GM12878 (cell line): ENCODE results near the gene BBX.
"Not testable (repeated sequence)": the region's sequence is repeated elsewhere in the genome, so short reads cannot be mapped to it uniquely, and the experiment has no call there.

Experiments
- CHD2 ChIP-seq: IDR thresholded peaks from 2 replicates; pipeline ENCODE4 v1.6.1; 2011; ENCODE audit warnings: low read depth, low read length, improper control_type of control experiment, borderline replicate concordance
- GABPA ChIP-seq: IDR thresholded peaks from 2 replicates; pipeline ENCODE4 v1.6.1; 2014; ENCODE audit warnings: antibody characterized with exemption, low read depth, mild to moderate bottlenecking, inconsistent platforms
- POLR2AphosphoS5 ChIP-seq: IDR thresholded peaks from 2 replicates; pipeline ENCODE4 v1.6.1; 2011; ENCODE audit warnings: mild to moderate bottlenecking, low read length, inconsistent platforms
- ZBED1 ChIP-seq: IDR thresholded peaks from 2 replicates; pipeline ENCODE4 v1.6.1; 2016; ENCODE audit warnings: borderline replicate concordance
- TF ChIP-seq, protein P1 (sequence below): IDR thresholded peaks from 2 replicates; pipeline ENCODE4 v1.6.1; 2012; ENCODE audit warnings: low read depth, low read length, improper control_type of control experiment
- TF ChIP-seq, protein P2 (sequence below): fragments of 450-650 bp; IDR thresholded peaks from 2 replicates; pipeline ENCODE4 v1.6.1; 2017; ENCODE audit warnings: mild to moderate bottlenecking, low read depth, inconsistent platforms; ENCODE audit not compliant: poor library complexity, severe bottlenecking
- TF ChIP-seq, protein P3 (sequence below): fragments of 450-650 bp; IDR thresholded peaks from 2 replicates; pipeline ENCODE4 v1.6.1; 2017; ENCODE audit warnings: mild to moderate bottlenecking
- TF ChIP-seq, protein P4 (sequence below): IDR thresholded peaks from 2 replicates; pipeline ENCODE4 v1.6.1; 2011; ENCODE audit warnings: low read depth, mild to moderate bottlenecking, low read length, moderate library complexity, borderline replicate concordance; ENCODE audit errors: extremely low read depth

DNA sequence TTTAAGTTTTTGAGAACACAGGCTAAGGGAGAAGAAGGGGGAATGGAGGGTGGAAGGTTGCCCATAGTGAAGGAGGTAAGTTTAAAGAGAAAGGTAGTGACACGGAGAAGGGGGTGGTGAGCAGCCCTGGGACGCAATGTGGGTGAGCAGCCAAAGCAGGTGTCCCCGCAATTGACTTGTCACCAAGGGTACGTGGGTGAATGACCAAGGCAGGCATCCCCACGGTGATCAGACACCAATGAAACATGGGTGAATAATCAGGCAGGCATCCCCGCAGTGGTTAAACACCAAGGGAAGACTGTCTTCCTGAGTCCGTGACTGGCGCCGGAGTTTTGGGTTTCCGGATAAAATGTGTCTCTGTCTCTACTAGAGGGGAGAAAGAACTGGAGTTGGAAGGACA, 48.3 kb downstream of the BBX start:
- TF ChIP-seq CHD2, GABPA, POLR2AphosphoS5, ZBED1: not testable (repeated sequence)
- TF ChIP-seq, protein P1, sequence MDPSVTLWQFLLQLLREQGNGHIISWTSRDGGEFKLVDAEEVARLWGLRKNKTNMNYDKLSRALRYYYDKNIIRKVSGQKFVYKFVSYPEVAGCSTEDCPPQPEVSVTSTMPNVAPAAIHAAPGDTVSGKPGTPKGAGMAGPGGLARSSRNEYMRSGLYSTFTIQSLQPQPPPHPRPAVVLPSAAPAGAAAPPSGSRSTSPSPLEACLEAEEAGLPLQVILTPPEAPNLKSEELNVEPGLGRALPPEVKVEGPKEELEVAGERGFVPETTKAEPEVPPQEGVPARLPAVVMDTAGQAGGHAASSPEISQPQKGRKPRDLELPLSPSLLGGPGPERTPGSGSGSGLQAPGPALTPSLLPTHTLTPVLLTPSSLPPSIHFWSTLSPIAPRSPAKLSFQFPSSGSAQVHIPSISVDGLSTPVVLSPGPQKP, result not testable (repeated sequence)
- TF ChIP-seq, protein P2, sequence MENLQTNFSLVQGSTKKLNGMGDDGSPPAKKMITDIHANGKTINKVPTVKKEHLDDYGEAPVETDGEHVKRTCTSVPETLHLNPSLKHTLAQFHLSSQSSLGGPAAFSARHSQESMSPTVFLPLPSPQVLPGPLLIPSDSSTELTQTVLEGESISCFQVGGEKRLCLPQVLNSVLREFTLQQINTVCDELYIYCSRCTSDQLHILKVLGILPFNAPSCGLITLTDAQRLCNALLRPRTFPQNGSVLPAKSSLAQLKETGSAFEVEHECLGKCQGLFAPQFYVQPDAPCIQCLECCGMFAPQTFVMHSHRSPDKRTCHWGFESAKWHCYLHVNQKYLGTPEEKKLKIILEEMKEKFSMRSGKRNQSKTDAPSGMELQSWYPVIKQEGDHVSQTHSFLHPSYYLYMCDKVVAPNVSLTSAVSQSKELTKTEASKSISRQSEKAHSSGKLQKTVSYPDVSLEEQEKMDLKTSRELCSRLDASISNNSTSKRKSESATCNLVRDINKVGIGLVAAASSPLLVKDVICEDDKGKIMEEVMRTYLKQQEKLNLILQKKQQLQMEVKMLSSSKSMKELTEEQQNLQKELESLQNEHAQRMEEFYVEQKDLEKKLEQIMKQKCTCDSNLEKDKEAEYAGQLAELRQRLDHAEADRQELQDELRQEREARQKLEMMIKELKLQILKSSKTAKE, result not testable (repeated sequence)
- TF ChIP-seq, protein P3, sequence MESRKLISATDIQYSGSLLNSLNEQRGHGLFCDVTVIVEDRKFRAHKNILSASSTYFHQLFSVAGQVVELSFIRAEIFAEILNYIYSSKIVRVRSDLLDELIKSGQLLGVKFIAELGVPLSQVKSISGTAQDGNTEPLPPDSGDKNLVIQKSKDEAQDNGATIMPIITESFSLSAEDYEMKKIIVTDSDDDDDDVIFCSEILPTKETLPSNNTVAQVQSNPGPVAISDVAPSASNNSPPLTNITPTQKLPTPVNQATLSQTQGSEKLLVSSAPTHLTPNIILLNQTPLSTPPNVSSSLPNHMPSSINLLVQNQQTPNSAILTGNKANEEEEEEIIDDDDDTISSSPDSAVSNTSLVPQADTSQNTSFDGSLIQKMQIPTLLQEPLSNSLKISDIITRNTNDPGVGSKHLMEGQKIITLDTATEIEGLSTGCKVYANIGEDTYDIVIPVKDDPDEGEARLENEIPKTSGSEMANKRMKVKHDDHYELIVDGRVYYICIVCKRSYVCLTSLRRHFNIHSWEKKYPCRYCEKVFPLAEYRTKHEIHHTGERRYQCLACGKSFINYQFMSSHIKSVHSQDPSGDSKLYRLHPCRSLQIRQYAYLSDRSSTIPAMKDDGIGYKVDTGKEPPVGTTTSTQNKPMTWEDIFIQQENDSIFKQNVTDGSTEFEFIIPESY, result not testable (repeated sequence)
- TF ChIP-seq, protein P4, sequence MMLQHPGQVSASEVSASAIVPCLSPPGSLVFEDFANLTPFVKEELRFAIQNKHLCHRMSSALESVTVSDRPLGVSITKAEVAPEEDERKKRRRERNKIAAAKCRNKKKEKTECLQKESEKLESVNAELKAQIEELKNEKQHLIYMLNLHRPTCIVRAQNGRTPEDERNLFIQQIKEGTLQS, result not testable (repeated sequence)
